ENCODE measurements around the gene TMEM59. TPM values are rescaled to one million over a fixed set of nuclear protein-coding genes. Genes with fewer than 3 reads are reported as not detected.
A peak's percentile ranks its signal among the peaks of the same experiment; 100 is the strongest.

Gene TMEM59
- total RNA-seq, 2 experiments from 2014 or later, result 74.5 to 94.5 TPM

- Histone ChIP-seq H3K36me3 (ENCODE audit: insufficient read depth, low read length) (no peaks in the 10 kb centered on the region; the same call in 1 of the 2 replicates), H2AFZ (ENCODE audit: low read length) (no peak overlapping the region), H3K4me2 (ENCODE audit: low read length) (no peak overlapping the region), H3K4me1 (ENCODE audit: insufficient read depth, low read length, poor library complexity, severe bottlenecking) (no peaks in the 10 kb centered on the region), H3K27ac (ENCODE audit: low read depth, low read length, poor library complexity, severe bottlenecking) (no peak overlapping the region), H3K4me3 (ENCODE audit: low read depth, low read length, poor library complexity, severe bottlenecking) (no peak overlapping the region), H3K9me2 (ENCODE audit: insufficient read depth, low read length) (no peaks in the 10 kb centered on the region), H3K9me3 (ENCODE audit: low read length) (no peaks in the 10 kb centered on the region), H4K20me1 (ENCODE audit: insufficient read depth, low read length) (no peaks in the 10 kb centered on the region), H3K79me2 (ENCODE audit: insufficient read depth, low read depth, low read length) (no peaks in the 10 kb centered on the region)
- BruUV-seq (replicated peaks), result no TSS peak
- ChIA-PET CTCF (ENCODE audit: unreplicated experiment) (no interaction called here), POLR2A (interaction anchor here (0.5 to 0.6 kb wide), 3 partner anchors 49 to 363 kb away, joined by 3 to 6 read pairs (median 4); no protein-coding TSS in a partner anchor)
- intact Hi-C loops (cut with micrococcal nuclease; ENCODE audit: unreplicated experiment), result no loop called here
- no peak for TF ChIP-seq EZH2phosphoT487 (IDR thresholded peaks at IDR 0.05; ENCODE audit: borderline replicate concordance, low read depth, low read length)
- TF ChIP-seq CTCF (conservative IDR thresholded peaks at IDR 0.05; ENCODE audit: low read length), result no peak
- DNase-seq (ENCODE audit: low spot score), result no peak
These were observed 24.4 kb upstream of the TMEM59 start for GRCh38 chr1:54077359-54077758.

- Histone ChIP-seq H3K4me3 (ENCODE audit: low read depth, low read length, poor library complexity, severe bottlenecking) (no peak overlapping the region), H3K4me2 (ENCODE audit: low read length) (no peak overlapping the region), H3K36me3 (ENCODE audit: insufficient read depth, low read length) (peaks cover 11% of the 10 kb centered on the region), H3K9me2 (ENCODE audit: insufficient read depth, low read length) (no peaks in the 10 kb centered on the region), H3K79me2 (ENCODE audit: insufficient read depth, low read depth, low read length) (no peaks in the 10 kb centered on the region), H2AFZ (ENCODE audit: low read length) (no peak overlapping the region), H3K9me3 (ENCODE audit: low read length) (no peaks in the 10 kb centered on the region; the same call in 1 of the 2 replicates), H3K4me1 (ENCODE audit: insufficient read depth, low read length, poor library complexity, severe bottlenecking) (no peaks in the 10 kb centered on the region), H4K20me1 (ENCODE audit: insufficient read depth, low read length) (no peaks in the 10 kb centered on the region), H3K27ac (ENCODE audit: low read depth, low read length, poor library complexity, severe bottlenecking) (no peak overlapping the region)
- intact Hi-C loops (cut with micrococcal nuclease; ENCODE audit: unreplicated experiment), result loop anchor here (2.0 kb wide), 1 partner anchor 418 kb away; no protein-coding TSS in a partner anchor
- TF ChIP-seq EZH2phosphoT487 (IDR thresholded peaks at IDR 0.05; ENCODE audit: borderline replicate concordance, low read depth, low read length) (no peak), CTCF (conservative IDR thresholded peaks at IDR 0.05; ENCODE audit: low read length) (peak; percentile 100)
- ChIA-PET POLR2A (no interaction called here), CTCF (ENCODE audit: unreplicated experiment) (interaction anchor here (0.6 kb wide), 1 partner anchor 54 kb away, joined by 3 read pairs; no protein-coding TSS in a partner anchor)
- peak; percentile 69 for DNase-seq (ENCODE audit: low spot score)
- BruUV-seq (replicated peaks), result no TSS peak
These were observed 17.3 kb upstream of the TMEM59 start for GRCh38 chr1:54070171-54070837.

GRCh38 chr1:54069791-54070170, 16.8 kb upstream of the TMEM59 start:
- no peak for TF ChIP-seq EZH2phosphoT487 (IDR thresholded peaks at IDR 0.05; ENCODE audit: borderline replicate concordance, low read depth, low read length)
- no peak for TF ChIP-seq CTCF (conservative IDR thresholded peaks at IDR 0.05; ENCODE audit: low read length)
- no peaks in the 10 kb centered on the region for H3K79me2 ChIP-seq (ENCODE audit: insufficient read depth, low read depth, low read length)
- H3K36me3 ChIP-seq (ENCODE audit: insufficient read depth, low read length), result peaks cover 11% of the 10 kb centered on the region
- DNase-seq (ENCODE audit: low spot score), result no peak
- no peak overlapping the region for H3K4me2 ChIP-seq (ENCODE audit: low read length)
- CTCF ChIA-PET (ENCODE audit: unreplicated experiment), result interaction anchor here (0.6 kb wide), 1 partner anchor 55 kb away, joined by 3 read pairs; no protein-coding TSS in a partner anchor
- H4K20me1 ChIP-seq (ENCODE audit: insufficient read depth, low read length), result no peaks in the 10 kb centered on the region
- POLR2A ChIA-PET, result no interaction called here
- no peak overlapping the region for H2AFZ ChIP-seq (ENCODE audit: low read length)
- H3K4me1 ChIP-seq (ENCODE audit: insufficient read depth, low read length, poor library complexity, severe bottlenecking), result no peaks in the 10 kb centered on the region
- no peak overlapping the region for H3K27ac ChIP-seq (ENCODE audit: low read depth, low read length, poor library complexity, severe bottlenecking)
- no peak overlapping the region for H3K4me3 ChIP-seq (ENCODE audit: low read depth, low read length, poor library complexity, severe bottlenecking)
- H3K9me2 ChIP-seq (ENCODE audit: insufficient read depth, low read length), result no peaks in the 10 kb centered on the region
- H3K9me3 ChIP-seq (ENCODE audit: low read length), result no peaks in the 10 kb centered on the region; the same call in 1 of the 2 replicates
- intact Hi-C loops (cut with micrococcal nuclease; ENCODE audit: unreplicated experiment), result loop anchor here (2.0 to 10.0 kb wide), 2 partner anchors 205 to 419 kb away; no protein-coding TSS in a partner anchor
- BruUV-seq (replicated peaks), result no TSS peak
